RWPE1 (cell line): ENCODE results near the gene LRRC9.
A peak's percentile ranks its signal among the peaks of the same experiment; 100 is the strongest.
"Not testable (repeated sequence)": the region's sequence is repeated elsewhere in the genome, so short reads cannot be mapped to it uniquely, and the experiment has no call there.

ENCODE experiments used
- CTCF ChIA-PET: fragments of 350-600 bp; sonication (Branson Sonifier 250); formaldehyde crosslinking; extraction: SDS; loops from one replicate; lab custom pipeline; 2021; lab: Yijun Ruan, JAX
- POLR2A ChIA-PET: fragments of 400-600 bp; formaldehyde crosslinking; extraction: SDS; loops from one replicate; lab custom pipeline; 2020; ENCODE audit warnings: antibody characterized with exemption; ENCODE audit not compliant: low non-redundant PET; lab: Yijun Ruan, JAX
- DNase-seq: peaks from one replicate; pipeline ENCODE4 v3.0.0; 2012; ENCODE audit warnings: low spot score
- H3K27ac ChIP-seq: fragments of 450-650 bp; 2 replicates; pipeline ENCODE4 v1.5.1; 2017
- CTCF ChIP-seq: fragments of 450-650 bp; conservative IDR thresholded peaks from 2 replicates; pipeline ENCODE4 v1.5.1; 2017; ENCODE audit warnings: low read depth, mild to moderate bottlenecking

LRRC9 gene

GRCh38 chr14:60002819-60003492, 83.0 kb downstream of the LRRC9 start:
- POLR2A ChIA-PET = no interaction called here
- CTCF ChIA-PET = interaction anchor here (0.6 to 1.2 kb wide), 3 partner anchors 38 to 157 kb away, joined by 3 to 8 read pairs (median 3); no protein-coding TSS in a partner anchor
- no peak for DNase-seq
- TF ChIP-seq CTCF = no peak
- no peak overlapping the region for H3K27ac ChIP-seq

GRCh38 chr14:60003991-60004390, 84.0 kb downstream of the LRRC9 start:
- POLR2A ChIA-PET = no interaction called here
- TF ChIP-seq CTCF = no peak
- no peak for DNase-seq
- CTCF ChIA-PET = interaction anchor here (0.6 to 1.2 kb wide), 2 partner anchors 39 to 537 kb away, joined by 3 to 8 read pairs; no protein-coding TSS in a partner anchor
- H3K27ac ChIP-seq = no peak overlapping the region

GRCh38 chr14:60008042-60008441, 88.1 kb downstream of the LRRC9 start:
- CTCF ChIA-PET = no interaction called here
- no peak for TF ChIP-seq CTCF

GRCh38 chr14:60010263-60010662, 90.3 kb downstream of the LRRC9 start:
- H3K27ac ChIP-seq, CTCF ChIA-PET, DNase-seq, POLR2A ChIA-PET: not testable (repeated sequence)

More at GRCh38 chr14:60008042-60008441, 88.1 kb downstream of the LRRC9 start:
- POLR2A ChIA-PET = no interaction called here
- DNase-seq = peak; percentile 13
- H3K27ac ChIP-seq = no peak overlapping the region

GRCh38 chr14:60014402-60014801, 94.5 kb downstream of the LRRC9 start:
- H3K27ac ChIP-seq = no peak overlapping the region
- DNase-seq = no peak
- no peak for TF ChIP-seq CTCF
- ChIA-PET CTCF (no interaction called here), POLR2A (no interaction called here)

- TF ChIP-seq CTCF = no peak
- ChIA-PET POLR2A (no interaction called here), CTCF (no interaction called here)
- no peak overlapping the region for H3K27ac ChIP-seq
- no peak for DNase-seq
Measured at GRCh38 chr14:60021619-60022018, 101.7 kb downstream of the LRRC9 start.

- CTCF ChIA-PET = no interaction called here
- DNase-seq = no peak
- no peak overlapping the region for H3K27ac ChIP-seq
- no peak for TF ChIP-seq CTCF
- POLR2A ChIA-PET = no interaction called here
Measured at GRCh38 chr14:60025571-60025970, 105.6 kb downstream of the LRRC9 start.
